HG03045 (cell line): Measurements from ENCODE around the gene FAM83G.

Source experiments
- ATAC-seq: cut with Tn5 transposase; IDR thresholded peaks from one replicate; pipeline ENCODE4 v1.9.1; 2021; ENCODE audit warnings: mild to moderate bottlenecking, moderate library complexity; ENCODE audit not compliant: unreplicated experiment

Gene FAM83G

DNA sequence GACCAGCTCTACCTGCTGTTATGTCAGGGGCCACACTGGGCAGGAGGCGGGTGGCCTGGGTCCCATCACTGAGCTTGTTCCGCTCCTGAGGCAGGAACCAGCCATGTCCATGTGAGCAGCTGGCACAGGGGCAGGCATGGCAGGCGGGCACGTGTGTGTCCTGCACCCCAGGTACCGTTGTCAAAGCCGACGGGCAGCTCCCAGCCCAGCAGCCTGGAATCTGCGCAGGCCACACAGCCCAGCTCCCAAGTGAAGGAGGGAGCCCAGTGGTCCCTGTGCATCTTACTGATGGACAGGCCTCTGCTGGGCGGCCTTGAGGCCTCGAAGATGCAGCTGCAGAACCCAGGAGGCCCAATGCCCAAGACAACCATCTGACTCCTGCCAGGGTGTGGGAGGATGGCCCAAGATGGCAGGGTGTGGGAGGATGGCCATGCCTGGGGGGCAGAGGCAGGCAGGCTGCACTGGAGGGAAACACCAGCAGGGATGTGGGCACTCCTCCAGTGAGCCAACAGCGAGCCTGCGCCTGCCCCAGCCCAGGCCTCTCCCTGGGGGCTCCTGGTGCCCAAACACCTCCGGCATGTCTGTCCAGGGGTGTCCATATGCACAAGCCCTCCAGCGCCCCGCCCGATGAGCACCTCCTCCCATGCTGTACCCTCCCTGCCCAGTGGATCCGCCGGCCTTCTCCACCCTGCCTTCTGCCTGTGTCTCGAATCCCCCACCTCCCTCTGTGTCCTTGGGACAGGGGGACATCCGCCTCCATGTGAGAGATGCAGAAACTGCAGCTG is 12.8 kb downstream of the FAM83G start:
- no peak for ATAC-seq

DNA sequence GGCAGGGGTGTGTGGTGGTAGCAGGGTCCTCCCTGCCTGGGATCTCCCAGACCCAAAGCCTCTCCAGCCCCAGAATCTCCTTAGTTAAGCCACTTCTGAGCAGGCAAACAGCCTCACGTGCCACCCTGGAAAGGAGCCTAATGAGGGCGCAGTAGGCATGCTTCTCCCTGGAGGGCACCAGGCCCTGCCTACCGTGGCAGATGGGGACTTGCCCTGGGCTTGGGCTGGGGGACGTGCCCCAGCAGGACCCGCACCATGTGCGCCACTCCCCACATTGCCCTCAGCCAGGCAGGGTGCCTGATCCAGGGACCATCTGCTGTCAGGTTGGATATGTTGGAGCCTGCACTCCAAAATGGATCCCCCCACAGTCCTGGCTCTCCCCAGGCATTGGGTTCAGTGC is 14.2 kb downstream of the FAM83G start:
- no peak for ATAC-seq

DNA sequence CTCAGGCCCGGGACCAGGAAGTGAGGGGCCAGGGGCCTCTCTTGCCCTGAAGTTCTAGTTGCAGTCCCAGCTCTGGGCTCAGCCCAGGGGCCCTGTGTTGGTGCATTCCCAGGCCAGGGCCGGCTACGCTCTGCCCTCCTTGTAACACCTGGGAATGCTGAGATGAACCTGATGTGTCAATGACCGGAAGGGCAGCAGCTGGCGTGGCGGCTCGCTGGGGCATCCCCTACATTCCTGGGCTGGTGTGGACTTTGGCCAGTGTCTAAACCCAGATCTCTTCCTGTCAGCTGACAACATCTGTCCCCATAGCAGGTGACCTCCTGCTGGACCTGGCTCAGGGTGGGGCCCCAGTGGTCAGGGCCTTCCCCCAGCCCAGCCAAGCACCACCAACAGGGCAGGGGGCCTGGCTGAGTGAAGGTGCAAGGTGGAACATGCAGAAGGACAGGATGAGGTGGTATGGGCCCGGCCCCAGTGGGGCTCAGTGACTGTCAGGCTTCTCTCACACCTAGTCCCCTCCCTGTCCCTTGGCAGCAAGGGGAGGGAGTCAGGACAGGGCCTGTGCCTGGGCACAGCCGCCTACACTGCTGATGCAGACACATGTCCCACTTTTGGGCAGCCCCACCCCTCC is 15.9 kb downstream of the FAM83G start:
- no peak for ATAC-seq

DNA sequence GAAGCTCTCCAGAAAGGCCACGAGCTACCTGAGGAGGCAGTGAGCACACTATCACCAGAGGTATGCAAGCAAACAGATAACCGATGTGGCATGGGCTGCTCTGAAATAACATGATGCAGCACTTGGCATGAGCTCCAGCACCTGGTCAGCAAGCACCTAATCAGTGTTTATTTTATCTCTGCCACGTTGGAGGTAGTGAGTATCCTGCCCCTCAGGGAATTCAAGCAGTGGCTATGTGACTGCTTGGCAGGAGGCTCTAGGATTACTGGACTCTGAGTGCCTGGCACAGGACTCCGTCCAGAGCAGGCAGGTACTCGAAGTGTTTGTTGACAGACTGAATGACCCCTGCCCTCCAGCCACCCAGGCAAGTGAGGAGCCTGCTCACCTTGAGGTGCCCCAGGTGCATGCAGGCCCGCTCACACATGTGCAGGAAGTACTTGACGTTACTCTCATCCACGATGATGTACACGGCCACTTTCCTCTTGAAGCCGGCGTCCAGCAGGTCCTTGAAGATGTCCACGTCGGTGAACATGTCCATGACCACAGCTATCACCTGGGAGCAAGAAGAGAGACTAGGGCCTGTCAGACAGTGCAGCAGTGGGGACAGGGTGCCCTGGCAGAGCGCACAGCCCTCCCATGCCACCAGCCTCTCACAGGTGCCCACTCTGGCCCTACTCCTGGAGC is 16.6 kb downstream of the FAM83G start:
- ATAC-seq: no peak

DNA sequence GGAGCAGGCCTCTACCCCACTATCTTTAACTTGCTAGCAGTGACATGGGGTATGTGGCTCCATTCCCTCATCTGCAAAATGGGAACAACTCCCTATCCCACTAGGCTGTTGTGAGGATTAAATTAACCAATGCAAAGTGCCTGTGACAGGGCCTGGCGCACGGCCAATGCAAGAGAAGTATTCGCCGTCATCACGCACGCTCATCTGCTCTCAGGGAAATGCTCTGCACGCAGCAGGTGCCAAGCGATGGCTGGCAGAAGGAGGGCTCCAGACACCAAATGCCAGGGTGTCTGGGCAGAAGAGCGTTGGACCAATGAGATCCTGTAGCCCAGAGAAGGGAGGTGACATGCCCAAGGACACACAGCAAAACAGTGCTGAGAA is 17.3 kb downstream of the FAM83G start:
- ATAC-seq: no peak

DNA sequence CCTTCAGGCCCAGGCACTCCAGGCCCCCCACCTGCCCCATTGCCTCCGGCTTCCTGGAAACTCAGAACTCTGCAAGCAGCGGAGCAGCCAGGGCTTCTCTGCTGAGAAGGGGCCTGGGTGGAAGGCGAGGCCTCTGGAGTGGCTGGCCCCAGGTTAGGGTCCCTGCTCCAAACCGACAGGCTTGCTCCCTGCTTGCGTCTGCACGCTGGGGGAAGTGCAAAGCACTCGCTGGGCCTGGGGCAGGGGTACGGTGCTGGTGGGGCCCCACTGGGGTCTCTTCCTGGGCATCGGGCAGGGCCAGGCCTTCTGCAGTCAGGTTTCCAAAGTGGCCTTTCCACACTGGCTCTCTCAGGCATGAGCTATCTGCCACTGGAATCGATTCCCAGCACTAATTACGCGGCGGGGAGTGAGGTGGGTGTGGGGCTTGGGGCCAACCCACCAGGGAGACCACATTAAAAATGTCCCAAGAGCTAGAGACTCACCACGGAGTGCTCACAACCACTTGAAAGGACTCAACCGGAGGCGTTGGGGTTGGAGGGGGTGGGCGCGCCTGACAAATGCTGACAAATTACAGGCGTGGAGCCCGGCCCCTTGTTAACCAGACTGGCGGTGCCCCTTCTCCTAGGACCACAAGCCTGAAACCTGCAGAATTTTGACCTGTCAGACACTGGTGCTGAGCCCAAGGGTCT is 17.9 kb downstream of the FAM83G start:
- ATAC-seq: no peak

DNA sequence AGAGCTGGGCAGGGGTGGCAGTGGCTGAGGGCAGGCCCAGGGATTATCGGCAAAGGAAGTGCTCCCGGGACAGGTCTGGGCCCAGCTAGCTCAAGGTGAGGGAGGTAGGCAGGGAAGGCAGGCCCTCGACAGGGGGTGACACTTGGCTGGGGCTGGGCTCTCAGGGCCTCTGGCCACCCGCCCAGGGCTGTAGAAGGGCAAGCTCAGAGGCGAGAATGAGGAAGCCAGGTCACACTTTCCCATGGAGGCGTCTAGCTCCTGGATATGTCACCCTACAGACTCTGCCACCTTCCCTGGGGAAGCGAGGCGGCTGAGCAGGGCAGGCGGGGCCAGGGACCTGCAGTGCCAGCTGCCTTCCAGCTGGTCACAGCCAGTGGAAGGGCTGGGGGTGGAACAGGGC is 19.1 kb downstream of the FAM83G start:
- no peak for ATAC-seq

DNA sequence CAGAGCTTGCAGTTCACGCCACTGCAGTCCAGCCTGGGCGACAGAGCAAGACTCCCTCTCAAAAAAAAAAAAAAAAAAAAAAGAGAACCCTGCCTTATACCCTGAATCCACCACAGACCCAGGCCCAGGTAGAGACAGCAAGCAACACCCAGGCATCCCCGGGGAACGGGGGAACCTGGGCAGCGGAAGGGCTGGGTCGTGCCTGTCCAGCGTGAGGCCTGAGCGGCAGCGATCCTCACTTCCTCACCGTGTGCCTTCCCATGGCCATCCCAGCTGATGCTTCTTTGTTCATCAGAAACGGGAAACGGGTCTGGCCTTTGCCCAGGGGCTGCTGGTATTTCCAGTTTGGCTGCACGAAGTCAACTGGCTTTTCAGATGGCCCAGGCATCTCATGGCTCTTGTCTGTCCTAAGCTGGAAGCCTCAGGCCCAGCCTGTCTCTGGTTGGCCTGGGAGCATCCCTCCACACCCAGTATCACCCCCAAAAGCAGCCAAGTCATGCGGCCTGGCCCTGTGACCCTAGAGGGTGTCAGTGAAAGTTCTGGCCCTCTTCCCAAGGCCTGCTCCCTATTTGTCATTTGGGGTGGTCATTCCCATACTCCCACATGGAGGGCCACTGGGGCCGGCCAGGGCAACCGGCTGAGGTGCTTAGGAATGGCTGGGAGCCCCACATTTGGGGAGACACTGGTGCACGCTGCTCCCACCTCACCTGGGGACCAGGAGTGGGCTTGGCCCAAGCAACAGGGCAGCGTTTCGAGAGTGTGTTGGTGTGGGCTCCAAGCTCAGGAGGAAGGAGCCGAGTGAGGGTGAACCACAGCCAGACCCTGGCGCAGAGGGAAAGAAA is 20.1 kb downstream of the FAM83G start:
- ATAC-seq: no peak

DNA sequence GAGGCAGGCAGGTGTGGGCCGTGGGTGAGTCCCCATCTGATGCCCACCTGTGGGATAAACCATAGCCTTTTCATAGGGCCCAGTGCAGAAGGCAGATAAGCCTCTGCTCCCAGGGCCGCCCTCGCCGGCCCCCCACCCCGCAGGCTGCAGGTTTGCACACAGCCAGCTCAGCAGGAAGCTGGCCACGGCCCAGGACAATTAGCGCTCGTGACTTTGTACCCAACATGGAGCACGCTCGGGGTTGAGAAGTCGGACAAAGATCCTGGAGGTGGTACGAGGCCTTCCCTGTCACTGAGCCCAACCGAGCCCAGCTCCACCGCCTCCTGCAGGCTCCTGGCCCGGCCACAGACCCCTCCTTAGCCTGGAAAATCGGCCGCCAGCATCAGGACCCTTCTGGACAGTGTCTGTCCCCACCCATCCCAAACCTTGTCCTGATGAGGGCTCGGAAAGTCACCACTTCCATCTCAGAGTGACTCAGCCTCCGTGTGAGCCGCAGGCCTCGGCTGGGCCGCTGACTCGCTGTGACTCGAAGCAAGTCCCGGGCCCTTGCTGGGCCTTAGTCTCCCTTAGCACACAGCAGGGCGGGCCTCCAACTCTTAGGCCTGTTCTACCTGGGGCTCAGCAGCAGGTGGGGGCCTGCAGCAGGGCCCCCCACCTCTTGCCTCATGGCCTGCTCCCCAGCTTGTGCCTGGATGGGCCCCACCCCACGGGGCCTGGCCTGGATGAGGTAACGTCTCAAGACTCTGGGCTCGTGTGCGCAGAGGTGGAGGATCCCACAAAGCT is 22.7 kb downstream of the FAM83G start:
- ATAC-seq: no peak

DNA sequence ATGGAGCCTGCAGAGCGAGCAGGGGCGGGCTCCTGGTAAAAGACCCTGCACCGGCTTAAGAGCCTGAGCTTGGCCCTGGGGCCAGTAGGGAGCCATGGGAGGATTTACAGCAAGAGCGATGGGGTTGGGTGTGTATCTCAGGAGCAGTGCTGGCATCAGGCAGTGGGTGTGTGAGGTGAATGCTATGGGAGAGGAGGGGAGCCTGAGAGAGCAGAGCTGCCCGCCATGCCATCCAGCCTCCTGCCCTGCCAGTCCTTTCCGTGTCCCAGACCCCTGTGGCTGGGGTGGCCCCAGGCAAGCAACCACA is 23.3 kb downstream of the FAM83G start:
- no peak for ATAC-seq

DNA sequence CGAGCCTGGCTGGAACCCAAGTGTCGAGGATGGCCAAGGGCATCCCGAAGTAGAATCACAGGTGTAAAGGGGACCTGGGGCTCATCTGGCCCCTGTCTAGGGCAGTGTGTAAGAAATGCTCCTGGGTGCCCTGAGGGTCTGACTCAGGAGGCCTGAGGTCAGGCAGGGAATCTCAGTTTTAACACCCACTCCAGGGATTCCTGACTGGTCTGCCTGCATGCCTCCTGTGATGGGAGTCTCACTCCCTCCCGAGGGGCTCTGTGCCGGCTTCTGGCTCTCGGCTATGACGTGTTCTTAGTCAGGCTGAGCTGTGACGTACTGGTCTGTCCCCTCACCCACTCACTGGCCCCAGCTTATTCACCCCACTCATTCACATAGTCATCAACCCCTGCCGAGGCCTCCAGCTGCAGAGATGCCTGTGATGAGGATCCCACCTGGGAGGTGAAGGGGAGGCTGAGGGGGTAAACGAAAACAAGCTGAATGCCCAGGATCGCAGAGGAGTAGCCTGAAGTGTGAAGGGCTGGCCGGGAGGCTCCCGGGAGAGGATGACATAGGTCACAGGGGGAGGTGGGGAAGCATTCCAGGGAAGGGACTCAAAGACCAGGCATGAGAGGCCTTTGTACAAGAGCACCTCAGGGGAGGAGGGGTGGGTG is 23.8 kb downstream of the FAM83G start:
- no peak for ATAC-seq

DNA sequence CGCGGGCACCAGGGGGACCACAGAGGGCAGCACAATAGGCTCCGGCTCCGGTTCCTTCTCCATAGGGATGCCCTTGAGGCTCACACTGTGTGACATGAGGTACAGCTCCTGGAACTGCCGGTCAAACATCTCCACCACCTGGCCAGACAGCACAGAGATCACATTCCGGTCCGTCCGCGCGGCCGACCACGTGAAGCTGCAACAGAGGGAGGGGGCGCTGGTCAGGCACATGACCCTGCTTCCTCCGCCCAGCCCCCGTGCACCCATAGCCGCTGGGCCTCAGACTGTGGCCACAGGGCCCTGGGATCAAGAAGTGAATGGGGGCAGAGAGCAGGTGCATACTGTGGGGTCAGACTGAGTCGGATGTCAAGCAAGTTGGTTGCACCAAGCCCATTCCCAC is 25.9 kb downstream of the FAM83G start:
- no peak for ATAC-seq

DNA sequence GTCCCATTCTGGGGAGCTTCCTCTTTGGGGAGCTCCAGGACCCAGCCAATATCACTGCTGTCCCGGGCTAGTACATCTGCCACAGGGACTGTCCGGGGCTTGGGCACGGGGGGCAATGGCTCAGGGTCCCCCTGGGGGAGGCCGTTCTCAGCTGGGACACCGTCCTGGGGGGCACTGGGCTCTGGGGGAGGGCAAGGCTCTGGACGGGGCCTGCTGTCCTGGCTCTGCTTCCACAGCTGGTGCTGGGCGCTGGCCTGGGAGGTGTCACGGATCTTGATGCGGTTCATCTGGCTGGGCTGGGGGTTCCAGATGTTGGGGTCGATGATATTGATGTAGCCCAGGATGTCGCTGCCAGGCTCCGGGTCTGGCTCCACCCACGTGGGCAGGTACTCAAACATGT is 26.5 kb downstream of the FAM83G start:
- ATAC-seq: no peak

DNA sequence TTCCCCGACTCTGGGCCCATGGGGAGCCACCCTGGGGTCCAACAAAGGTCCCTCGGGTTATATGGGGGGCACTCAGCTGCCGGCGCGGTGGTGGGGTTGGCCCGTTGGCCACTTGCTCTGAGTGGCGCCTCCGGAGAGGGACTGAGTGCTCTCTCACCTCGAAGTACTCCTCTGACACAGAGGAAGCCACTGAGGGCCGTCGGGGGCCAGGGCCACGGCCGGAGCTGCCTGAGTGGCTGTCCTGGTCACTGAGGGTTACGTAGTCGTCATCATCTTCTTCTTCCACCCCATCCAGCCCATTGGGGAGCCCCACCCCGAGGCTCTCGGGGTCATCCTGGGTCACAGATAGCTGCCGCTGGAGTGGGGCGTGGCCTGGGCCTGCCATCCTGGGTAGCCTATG is 26.9 kb downstream of the FAM83G start:
- no peak for ATAC-seq

DNA sequence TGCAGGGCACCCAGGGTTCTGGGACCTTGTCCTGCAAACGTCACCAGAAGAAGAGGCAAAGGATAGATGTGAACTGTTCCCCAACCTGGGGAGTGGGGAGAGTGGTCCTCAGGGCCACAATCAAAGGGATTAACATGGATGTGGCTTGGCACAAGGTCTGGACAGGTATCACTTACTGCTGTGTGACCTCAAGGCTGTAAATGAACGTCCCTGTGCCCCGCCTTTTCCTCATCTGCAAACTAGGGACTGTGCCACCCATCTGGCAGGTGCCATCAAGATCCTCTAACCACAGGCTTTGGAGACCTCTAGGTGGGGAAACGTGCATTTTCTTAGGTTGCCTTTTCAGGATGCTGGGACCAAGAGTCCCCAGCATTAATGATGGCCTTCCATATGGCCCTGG is 27.5 kb downstream of the FAM83G start:
- no peak for ATAC-seq

DNA sequence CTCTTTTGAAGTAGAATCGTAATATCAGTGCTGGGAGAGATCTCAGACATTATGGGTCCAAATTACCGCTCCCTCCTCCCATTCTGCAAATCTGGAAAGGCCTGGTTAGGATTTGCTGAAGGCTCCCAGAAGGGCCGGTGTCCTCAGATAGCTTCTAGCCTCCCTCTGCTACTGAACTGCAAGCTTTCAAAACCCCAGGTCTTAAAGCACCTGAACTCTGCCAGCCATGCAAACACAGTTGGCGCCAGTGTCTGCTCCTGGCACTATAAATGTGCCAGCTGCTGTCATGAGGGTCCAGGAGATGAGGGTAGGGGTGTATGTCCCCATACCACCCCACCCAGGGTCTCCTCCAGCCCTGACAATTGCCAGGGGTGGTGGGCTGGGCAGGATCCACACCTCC is 28.4 kb downstream of the FAM83G start:
- no peak for ATAC-seq

DNA sequence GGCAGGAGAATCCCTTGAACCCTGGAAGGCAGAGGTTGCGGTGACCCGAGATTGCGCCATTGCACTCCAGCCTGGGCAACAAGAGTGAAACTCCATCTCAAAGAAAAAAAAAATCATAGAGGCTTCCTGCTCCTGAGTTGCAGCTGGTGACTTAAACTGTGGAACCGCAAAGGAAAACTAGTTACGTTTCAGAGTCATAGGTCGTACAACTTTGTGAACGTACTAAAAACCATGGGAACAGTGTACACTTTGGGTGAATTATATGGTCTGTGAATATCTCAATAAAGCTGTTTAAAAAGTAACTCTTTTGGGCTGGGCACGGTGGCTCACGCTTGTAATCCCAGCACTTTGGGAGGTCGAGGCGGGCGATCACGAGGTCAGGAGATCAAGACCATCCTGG is 29.0 kb downstream of the FAM83G start:
- ATAC-seq: no peak

DNA sequence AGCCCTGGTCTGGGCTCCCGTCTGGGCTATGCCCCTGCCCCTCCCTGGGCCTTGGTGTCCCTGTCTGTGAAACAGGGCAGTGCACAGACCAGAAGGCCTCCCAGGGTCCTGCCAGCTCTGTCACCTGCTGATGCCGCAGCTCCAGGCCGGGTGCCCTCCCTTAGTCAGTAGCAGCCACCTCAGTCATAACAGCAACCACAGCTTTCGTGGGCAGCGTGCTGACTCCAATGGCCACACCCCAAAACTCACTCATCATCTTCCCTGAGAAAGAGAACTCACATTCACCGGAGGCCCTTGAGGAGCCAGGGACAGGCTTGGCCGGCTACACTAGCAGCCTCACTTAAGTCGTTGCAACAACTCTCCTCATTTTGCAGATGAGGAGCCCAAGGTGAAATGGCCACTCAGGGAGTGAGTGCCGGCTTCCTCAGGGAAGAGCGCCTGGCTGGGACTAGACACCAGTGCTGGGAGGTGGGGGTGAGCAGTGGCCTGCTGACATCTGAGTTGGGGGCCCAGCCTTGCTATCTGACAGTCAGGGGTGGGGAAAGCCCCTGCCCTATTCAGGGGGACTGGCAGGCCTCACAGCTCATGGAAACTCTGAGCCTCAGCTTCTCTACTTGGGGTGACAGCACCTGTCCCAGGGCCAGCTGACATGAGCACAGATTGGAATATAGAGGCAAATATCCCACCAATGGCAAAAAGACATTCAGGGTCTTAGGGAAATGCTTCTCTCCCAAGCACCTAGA is 30.0 kb downstream of the FAM83G start:
- ATAC-seq: no peak

DNA sequence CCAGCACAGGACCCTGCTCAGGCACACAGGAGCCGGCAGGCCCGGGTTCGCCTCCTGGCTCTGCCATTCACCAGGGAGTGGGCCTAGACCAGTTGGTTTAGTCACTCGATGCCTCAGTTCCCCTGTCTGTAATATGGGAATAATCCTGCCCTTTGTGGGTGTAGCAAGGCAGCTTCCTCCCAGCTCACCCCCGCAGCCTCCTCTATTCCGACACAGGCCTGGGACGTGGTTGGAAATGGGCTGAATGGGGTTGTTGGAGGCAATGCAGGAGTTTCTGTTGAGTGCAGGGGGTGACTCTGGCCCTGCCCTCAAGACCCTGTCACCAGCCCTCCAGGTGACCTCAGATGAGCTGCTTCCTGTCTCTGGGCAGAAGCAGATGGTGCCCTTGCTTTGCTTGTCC is 32.8 kb downstream of the FAM83G start:
- ATAC-seq: no peak
